Measurements from ENCODE around the gene CASZ1. TPM values are rescaled to one million over a fixed set of nuclear protein-coding genes. Genes with fewer than 3 reads are reported as not detected.

CASZ1 gene
- total RNA-seq (10 to 100 TPM; 54.4 to 79.8 (median 66.1) TPM), polyA plus RNA-seq (10 to 100 TPM; 19.5 to 44.9 TPM)
- long read RNA-seq, donor 1, partial matches to known transcripts: 41 of 69 reads
- long read RNA-seq, donor 1, other reads (novel, unspliced or antisense): 28 of 69 reads
- long read RNA-seq, donor 2, partial matches to known transcripts: 32 of 65 reads
- long read RNA-seq, donor 2, other reads (novel, unspliced or antisense): 33 of 65 reads
- long read RNA-seq, donor 3, partial matches to known transcripts: 15 of 31 reads
- long read RNA-seq, donor 3, other reads (novel, unspliced or antisense): 16 of 31 reads

DNA sequence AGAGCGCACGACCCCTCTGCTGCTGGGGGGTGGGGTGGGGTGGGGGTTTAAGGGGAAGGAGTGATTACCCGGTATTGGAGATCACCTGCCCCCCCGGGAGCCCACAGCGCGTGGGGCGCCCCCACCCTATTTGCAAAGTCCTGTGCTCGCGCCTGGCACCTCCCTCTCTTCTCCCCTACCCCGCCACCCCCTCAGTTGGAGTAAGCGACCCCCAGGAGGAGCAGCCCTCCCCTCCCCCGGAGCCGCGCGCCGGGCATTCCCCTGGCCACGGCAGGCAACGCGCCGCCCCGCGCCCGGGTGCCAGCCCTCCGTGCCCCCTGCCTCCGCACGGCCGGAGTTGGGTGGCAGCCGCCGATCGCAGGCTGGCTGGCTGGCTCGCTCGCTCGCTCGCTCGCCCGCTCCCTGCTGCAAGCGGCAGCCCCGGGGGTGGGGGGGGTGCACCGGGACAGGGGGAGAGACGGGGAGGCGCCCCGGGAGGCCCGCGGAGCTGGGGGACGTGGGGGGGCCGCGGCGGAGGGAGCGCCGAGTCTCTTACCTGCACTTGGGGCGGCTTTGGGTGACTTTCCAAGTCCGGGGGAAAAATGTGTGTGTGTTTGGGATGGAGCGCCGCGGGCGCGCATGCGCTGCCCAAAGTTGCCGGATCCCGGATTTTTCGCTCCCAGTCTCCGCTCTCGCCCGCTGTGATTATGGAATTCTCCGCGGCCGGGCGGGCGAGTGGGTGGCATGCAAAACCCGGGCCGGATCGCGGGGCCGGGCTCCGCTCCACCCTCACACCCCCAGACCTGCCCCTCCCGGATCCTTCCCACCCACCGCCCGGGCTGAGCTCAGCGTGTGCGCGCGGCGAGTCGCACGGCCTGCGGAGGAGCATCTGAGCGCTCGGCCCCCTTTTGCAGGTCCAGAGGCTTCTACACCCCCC, at the start of gene CASZ1:
CASZ1 (minus strand) TSS at position 618 of the 916 bp plus-strand sequence. CDS start 102,757 bp downstream, outside the sequence.
- 0 to 1% methylated on average over 65 to 88 of the region's 88 CpGs for WGBS, 2 donors
- peak; percentile 65 to 78 (median 72) for ATAC-seq
- TF ChIP-seq CTCF (IDR thresholded peaks at IDR 0.05): no peak
- H3K4me3 ChIP-seq: peak within 1 kb of the TSS; percentile 39 to 96 (median 79)
- H3K27ac ChIP-seq: peak within 1 kb of the TSS; percentile 71 to 99 (median 90)
- peak; percentile 79 to 86 for DNase-seq
- no peaks in the 10 kb centered on the region for H3K9me3 ChIP-seq
- peaks cover 0 to 90% (median 14%) of the 10 kb centered on the region in 7 donors for H3K27me3 ChIP-seq
- intact Hi-C loops (cut with DNase I): loop anchor here in 6 of 10 donors (5.0 to 10.0 kb wide), 8 partner anchors 66 to 281 kb away; no protein-coding TSS in a partner anchor
- H3K4me1 ChIP-seq: peaks cover under 1 to 37% (median 24%) of the 10 kb centered on the region in 9 donors
- H3K36me3 ChIP-seq: no peaks in the 10 kb centered on the region

GRCh38 chr1:10843697-10844096, 47.3 kb upstream of the CASZ1 start:
- H3K36me3 ChIP-seq: no peaks in the 10 kb centered on the region
- H3K27ac ChIP-seq: no peak overlapping the region
- H3K4me1 ChIP-seq: no peaks in the 10 kb centered on the region
- H3K27me3 ChIP-seq: peaks cover 0 to 7% (median 3%) of the 10 kb centered on the region in 7 donors
- no peak overlapping the region for H3K4me3 ChIP-seq
- no peak for TF ChIP-seq CTCF (IDR thresholded peaks at IDR 0.05)
- DNase-seq: no peak
- ATAC-seq: no peak
- H3K9me3 ChIP-seq: peaks cover 0 to 16% (median 4%) of the 10 kb centered on the region in 11 donors
- WGBS, 2 donors: 80 to 87% methylated on average over 2 of the region's 2 CpGs
- intact Hi-C loops (cut with DNase I): no loop called here

GRCh38 chr1:10841118-10841517, 44.7 kb upstream of the CASZ1 start:
- peaks cover 0 to 16% (median 4%) of the 10 kb centered on the region in 11 donors for H3K9me3 ChIP-seq
- no peak for ATAC-seq
- WGBS, 2 donors: 85 to 86% methylated on average over 13 of the region's 13 CpGs
- no peak overlapping the region for H3K27ac ChIP-seq
- H3K27me3 ChIP-seq: peaks cover 0 to 30% (median 21%) of the 10 kb centered on the region in 7 donors
- no peak for TF ChIP-seq CTCF (IDR thresholded peaks at IDR 0.05)
- intact Hi-C loops (cut with DNase I): no loop called here
- H3K4me3 ChIP-seq: no peak overlapping the region
- DNase-seq: no peak
- peaks cover 0 to under 1% (median 0%) of the 10 kb centered on the region in 9 donors for H3K4me1 ChIP-seq
- H3K36me3 ChIP-seq: no peaks in the 10 kb centered on the region

DNA sequence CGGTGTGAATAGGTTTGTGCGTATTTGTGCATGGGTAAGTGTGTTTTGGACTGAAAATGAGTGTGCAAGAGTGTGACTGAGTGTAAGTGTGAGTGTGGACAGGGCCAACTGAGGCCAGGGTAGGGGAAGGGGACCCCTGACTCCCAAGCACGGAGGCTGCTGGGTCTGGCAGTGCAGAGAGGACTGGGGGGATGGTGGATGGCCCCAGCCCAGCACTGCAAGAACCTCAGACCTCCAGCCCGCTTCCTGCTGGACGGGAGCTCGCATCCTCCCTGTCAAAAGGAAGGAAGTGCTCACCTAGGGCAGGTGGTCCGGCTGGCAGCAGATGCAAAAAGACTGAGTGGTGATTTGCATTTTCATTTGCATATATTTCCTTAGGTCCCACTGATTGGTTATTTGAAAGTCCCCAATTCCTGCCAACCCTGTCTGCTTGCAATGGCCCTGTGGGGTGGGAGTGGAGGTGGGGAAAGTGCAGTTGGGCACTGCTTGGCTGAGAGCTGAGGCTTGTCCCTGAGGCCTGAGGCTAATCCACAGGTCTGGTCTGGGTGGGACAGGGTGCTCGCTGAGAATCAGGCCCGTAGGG, 42.8 kb upstream of the CASZ1 start:
- no peak for DNase-seq
- 66 to 73% methylated on average over 9 of the region's 9 CpGs for WGBS, 2 donors
- Histone ChIP-seq H3K36me3 (no peaks in the 10 kb centered on the region), H3K4me3 (no peak overlapping the region), H3K4me1 (peaks cover 0 to 8% (median 0%) of the 10 kb centered on the region in 9 donors), H3K27ac (no peak overlapping the region), H3K27me3 (peaks cover 0 to 48% (median 39%) of the 10 kb centered on the region in 7 donors), H3K9me3 (peaks cover 0 to 14% (median 4%) of the 10 kb centered on the region in 11 donors)
- no peak for TF ChIP-seq CTCF (IDR thresholded peaks at IDR 0.05)
- intact Hi-C loops (cut with DNase I): no loop called here
- ATAC-seq: no peak
